Measurements from ENCODE around the gene ZXDA. TPM values are rescaled to one million over a fixed set of nuclear protein-coding genes. Genes with fewer than 3 reads are reported as not detected.

The ZXDA gene
- total RNA-seq, 1 donor from 2014 or later = 3.6 TPM

DNA sequence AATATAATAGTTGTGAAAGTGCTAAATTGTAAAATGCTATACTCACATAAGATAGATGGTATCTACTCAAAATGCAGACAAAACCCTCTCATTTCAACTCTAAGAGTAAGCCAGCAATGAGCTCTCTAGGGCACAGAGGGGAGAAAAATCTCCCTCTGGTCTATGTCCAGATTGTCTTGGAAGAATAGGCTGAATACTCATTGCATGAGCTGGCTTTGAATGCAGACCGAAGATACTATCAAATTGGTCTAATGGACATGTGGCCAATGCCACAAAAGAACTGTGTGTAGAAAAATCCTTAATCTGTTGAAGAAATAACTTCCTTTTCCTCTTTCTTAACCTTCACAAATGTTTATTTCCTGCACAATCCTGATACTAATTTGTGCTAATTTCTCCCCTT, 3.5 kb downstream of the ZXDA start:
- no peak overlapping the region for H3K27ac Mint-ChIP-seq
- no peak for DNase-seq (ENCODE audit: low spot score)
- H3K27me3 Mint-ChIP-seq (ENCODE audit: insufficient read depth) = no peaks in the 10 kb centered on the region
- H3K4me1 Mint-ChIP-seq (ENCODE audit: low read depth) = peaks cover 39% of the 10 kb centered on the region
- H3K4me3 Mint-ChIP-seq = peak overlapping the region; percentile 53
- intact Hi-C loops (cut with micrococcal nuclease) = loop anchor here (5.0 kb wide), 3 partner anchors 314 to 1094 kb away; partner anchors contain the start of genes SPIN2B and ZXDB
- no peaks in the 10 kb centered on the region for H3K9me3 Mint-ChIP-seq
- peaks cover 8% of the 10 kb centered on the region for H3K36me3 Mint-ChIP-seq (ENCODE audit: low read depth)

DNA sequence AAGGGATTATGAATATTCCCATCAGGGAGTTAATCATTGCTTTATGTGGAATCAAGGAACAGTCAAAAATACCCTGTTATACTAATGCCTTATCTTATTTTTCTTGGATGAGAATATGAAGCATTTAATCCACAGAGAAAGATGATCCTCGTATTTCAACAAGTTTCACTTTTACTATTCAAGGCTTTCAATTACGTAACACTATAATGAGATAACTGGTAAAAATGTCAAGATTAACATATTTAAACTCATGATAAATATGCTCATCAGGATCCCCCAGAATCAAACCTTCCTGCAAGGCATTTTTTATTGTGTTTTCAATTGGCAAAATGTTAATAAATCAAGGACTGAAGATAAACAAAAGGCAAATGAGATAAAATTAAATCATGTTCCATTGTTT, 5.1 kb downstream of the ZXDA start:
- H3K4me3 Mint-ChIP-seq = peak overlapping the region; percentile 51
- intact Hi-C loops (cut with micrococcal nuclease) = loop anchor here (5.0 kb wide), 3 partner anchors 313 to 1093 kb away; partner anchors contain the start of genes SPIN2B and ZXDB
- no peak overlapping the region for H3K27ac Mint-ChIP-seq
- no peaks in the 10 kb centered on the region for H3K27me3 Mint-ChIP-seq (ENCODE audit: insufficient read depth)
- no peaks in the 10 kb centered on the region for H3K9me3 Mint-ChIP-seq
- peaks cover 8% of the 10 kb centered on the region for H3K36me3 Mint-ChIP-seq (ENCODE audit: low read depth)
- DNase-seq (ENCODE audit: low spot score) = no peak
- H3K4me1 Mint-ChIP-seq (ENCODE audit: low read depth) = peaks cover 27% of the 10 kb centered on the region

DNA sequence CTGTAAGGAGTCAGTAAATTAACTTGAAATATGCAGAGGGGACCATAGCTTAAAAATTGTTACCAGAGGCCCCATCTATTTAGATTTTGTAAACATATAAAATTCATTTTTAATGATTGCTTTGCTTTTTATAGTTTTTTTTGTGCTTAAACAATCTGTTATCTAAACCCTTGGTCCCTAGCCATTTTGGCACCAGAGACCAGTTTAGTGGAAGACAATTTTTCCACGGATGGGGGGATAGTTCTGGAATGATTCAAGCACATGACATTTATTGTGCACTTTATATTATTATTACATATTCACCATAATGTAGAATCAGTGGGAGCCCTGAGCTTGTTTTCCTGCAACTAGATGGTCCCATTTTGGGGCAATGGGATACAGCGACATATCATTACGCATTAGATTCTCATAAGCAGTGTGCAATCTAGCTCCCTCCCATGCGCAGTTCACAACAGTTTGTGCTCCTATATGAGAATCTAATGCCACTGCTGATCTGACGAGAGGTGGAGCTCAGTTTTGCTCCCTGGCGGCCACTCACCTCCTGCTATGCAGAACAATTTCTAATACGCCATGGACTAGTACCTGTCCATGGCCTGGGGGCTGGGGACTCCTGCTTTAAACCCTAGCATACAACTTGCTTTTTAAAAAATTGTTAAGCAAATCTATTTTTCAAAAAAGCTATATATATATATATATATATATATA, 5.9 kb downstream of the ZXDA start:
- Mint-ChIP-seq H3K9me3 (no peaks in the 10 kb centered on the region), H3K27ac (no peak overlapping the region), H3K4me3 (no peak overlapping the region), H3K27me3 (ENCODE audit: insufficient read depth) (no peaks in the 10 kb centered on the region), H3K36me3 (ENCODE audit: low read depth) (peaks cover 8% of the 10 kb centered on the region), H3K4me1 (ENCODE audit: low read depth) (peaks cover 27% of the 10 kb centered on the region)
- no peak for DNase-seq (ENCODE audit: low spot score)
- intact Hi-C loops (cut with micrococcal nuclease) = no loop called here

DNA sequence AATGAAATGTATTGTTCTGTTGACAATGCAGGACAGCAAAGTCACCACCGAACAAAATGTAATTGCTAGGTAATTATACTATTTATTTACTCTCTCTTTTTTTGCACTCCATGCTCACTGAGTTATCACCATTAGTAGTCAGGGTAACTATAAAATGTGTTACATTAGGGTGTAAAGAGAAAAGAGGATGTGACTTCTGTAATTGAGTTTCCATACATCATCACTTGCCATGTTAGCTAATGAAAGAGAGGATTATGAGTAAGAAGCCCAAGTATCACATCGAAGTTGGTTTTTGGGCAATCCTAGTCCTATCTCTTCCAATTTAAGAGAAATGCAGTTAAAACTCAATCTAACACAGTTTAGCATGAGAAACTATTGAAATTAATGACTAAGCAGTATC, 7.6 kb downstream of the ZXDA start:
- no peaks in the 10 kb centered on the region for H3K9me3 Mint-ChIP-seq
- intact Hi-C loops (cut with micrococcal nuclease) = no loop called here

DNA sequence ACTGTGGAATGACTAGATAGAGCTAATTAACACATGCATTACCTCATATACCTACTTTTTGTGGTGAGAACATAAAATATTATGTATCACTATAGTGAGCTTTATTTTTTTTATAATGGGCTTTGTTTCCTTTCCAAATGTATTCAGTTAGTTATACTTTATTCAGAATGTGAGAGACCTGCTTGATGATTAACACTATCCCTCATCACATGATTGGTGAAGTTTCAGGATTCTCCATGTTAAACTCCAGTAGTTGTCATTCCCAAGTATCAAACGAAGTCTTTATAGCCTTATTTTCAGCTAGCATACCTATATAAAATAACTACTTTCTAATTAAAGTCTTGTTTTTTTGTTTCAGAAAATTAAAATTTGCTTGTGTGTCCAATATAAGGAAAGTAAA, 8.8 kb downstream of the ZXDA start:
- Mint-ChIP-seq H3K36me3 (ENCODE audit: low read depth) (peaks cover 8% of the 10 kb centered on the region), H3K27ac (no peak overlapping the region), H3K4me1 (ENCODE audit: low read depth) (peaks cover 12% of the 10 kb centered on the region), H3K27me3 (ENCODE audit: insufficient read depth) (no peaks in the 10 kb centered on the region), H3K9me3 (no peaks in the 10 kb centered on the region), H3K4me3 (no peak overlapping the region)
- DNase-seq (ENCODE audit: low spot score) = no peak
- intact Hi-C loops (cut with micrococcal nuclease) = no loop called here

More for the DNA sequence above, 7.6 kb downstream of the ZXDA start:
- no peaks in the 10 kb centered on the region for H3K27me3 Mint-ChIP-seq (ENCODE audit: insufficient read depth)
- H3K4me1 Mint-ChIP-seq (ENCODE audit: low read depth) = peaks cover 24% of the 10 kb centered on the region
- no peak overlapping the region for H3K4me3 Mint-ChIP-seq
- H3K27ac Mint-ChIP-seq = no peak overlapping the region
- DNase-seq (ENCODE audit: low spot score) = no peak
- peaks cover 8% of the 10 kb centered on the region for H3K36me3 Mint-ChIP-seq (ENCODE audit: low read depth)

DNA sequence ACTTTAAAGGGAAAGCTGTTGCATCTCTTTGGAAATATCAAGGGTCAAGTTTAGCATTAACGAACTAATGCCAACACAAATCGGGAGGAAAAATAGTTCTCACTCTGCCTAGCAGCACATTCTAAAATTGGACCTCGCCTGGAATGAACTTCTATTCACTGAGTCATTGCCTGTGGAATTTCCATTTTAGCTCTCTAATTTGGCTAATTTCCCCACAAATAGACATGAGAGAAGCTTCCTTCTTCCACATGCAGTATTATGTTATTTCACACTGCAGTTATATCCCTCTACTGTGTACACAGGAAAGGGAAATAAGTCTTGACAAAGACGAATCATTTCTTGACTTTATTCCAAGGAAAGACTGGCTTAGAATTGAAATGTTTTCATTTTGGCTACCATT, 9.3 kb downstream of the ZXDA start:
- Mint-ChIP-seq H3K4me3 (no peak overlapping the region), H3K27ac (no peak overlapping the region), H3K9me3 (no peaks in the 10 kb centered on the region), H3K4me1 (ENCODE audit: low read depth) (peaks cover 7% of the 10 kb centered on the region), H3K27me3 (ENCODE audit: insufficient read depth) (no peaks in the 10 kb centered on the region), H3K36me3 (ENCODE audit: low read depth) (peaks cover 5% of the 10 kb centered on the region)
- intact Hi-C loops (cut with micrococcal nuclease) = no loop called here
- no peak for DNase-seq (ENCODE audit: low spot score)

DNA sequence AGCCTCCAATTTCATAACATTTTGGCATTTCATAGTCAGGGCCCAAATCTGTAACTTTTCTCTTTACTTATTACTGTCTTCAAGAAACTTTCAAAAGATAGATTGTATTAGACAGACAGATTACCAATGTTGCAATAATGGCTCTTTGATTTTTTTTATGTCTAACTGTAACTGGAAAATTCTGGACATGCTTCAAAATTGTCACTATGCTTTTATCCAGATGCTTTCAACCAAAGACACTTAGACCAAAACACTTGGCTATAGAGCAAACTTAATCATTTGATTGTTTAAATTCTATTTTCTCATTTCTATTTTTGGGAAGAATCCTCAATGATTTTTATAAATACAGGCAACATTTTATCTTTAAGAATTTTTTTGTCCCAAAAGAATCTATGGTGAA, 10.4 kb downstream of the ZXDA start:
- H3K36me3 Mint-ChIP-seq (ENCODE audit: low read depth) = no peaks in the 10 kb centered on the region
- no peak overlapping the region for H3K27ac Mint-ChIP-seq
- no peaks in the 10 kb centered on the region for H3K27me3 Mint-ChIP-seq (ENCODE audit: insufficient read depth)
- no peak for DNase-seq (ENCODE audit: low spot score)
- peaks cover under 1% of the 10 kb centered on the region for H3K4me1 Mint-ChIP-seq (ENCODE audit: low read depth)
- no peaks in the 10 kb centered on the region for H3K9me3 Mint-ChIP-seq
- intact Hi-C loops (cut with micrococcal nuclease) = no loop called here
- H3K4me3 Mint-ChIP-seq = no peak overlapping the region

DNA sequence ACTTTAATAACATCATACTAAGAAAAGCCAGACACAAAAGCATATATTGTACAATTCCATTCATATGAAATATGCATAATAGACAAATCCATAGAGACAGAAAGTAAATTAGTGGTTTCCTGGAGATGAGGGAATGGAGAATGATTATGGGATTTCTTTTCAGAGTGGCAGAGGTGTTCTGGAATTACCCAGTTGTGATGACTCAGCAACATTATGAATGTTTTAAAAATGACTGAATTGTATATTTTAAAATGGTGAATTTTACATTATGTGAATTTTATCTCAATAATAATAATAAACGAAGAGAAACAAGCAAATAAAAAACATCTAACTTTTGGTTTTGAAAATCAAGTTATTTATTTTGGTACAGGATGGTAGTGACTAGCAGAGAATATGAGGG, 11.2 kb downstream of the ZXDA start:
- DNase-seq (ENCODE audit: low spot score) = no peak
- Mint-ChIP-seq H3K27ac (no peak overlapping the region), H3K36me3 (ENCODE audit: low read depth) (no peaks in the 10 kb centered on the region), H3K4me1 (ENCODE audit: low read depth) (no peaks in the 10 kb centered on the region), H3K4me3 (no peak overlapping the region), H3K9me3 (no peaks in the 10 kb centered on the region), H3K27me3 (ENCODE audit: insufficient read depth) (no peaks in the 10 kb centered on the region)
- intact Hi-C loops (cut with micrococcal nuclease) = no loop called here

DNA sequence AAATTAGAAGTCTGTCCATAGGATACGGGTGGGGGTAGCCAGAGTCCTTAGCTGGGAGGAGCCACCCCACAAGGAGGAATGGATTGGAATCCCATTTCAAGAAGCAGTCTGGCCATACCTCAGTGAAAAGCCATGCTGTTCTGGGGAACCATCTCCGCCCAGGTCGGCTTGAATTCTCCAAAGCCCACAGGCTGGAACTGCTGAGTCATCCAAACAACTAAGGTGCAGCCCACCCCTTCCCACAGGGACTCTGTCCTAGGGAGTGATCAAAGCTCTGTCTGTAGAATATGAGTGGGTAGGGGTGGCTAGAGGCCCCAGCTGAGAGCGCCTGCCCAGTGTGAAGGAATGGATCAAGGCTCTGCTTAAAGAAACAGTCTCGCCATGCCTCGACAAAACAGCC, 38.8 kb downstream of the ZXDA start:
- Mint-ChIP-seq H3K27me3 (ENCODE audit: insufficient read depth) (no peaks in the 10 kb centered on the region), H3K4me1 (ENCODE audit: low read depth) (no peaks in the 10 kb centered on the region), H3K27ac (no peak overlapping the region), H3K36me3 (ENCODE audit: low read depth) (no peaks in the 10 kb centered on the region), H3K4me3 (no peak overlapping the region), H3K9me3 (peaks cover 20% of the 10 kb centered on the region)
- intact Hi-C loops (cut with micrococcal nuclease) = no loop called here
- DNase-seq (ENCODE audit: low spot score) = no peak

Other genes starting within 250 kb of the ZXDA start
- gene NLRP2B, start 230.2 kb downstream of the ZXDA start, total RNA-seq = not detected in 2 replicates